Parathyroid adenoma (tissue), 2 donors: Measurements from ENCODE around the gene FRMD4A.

Experiments used
- H2AFZ ChIP-seq: fragments of 300-600 bp; sonication (generic); one replicate; pipeline ENCODE4 v1.7.0; 2017; ENCODE audit warnings: antibody characterized with exemption, mild to moderate bottlenecking
- H3K27ac ChIP-seq: fragments of 300-600 bp; sonication (generic); one replicate; pipeline ENCODE4 v1.7.0; 2017
- H3K27me3 ChIP-seq: fragments of 300-600 bp; sonication (generic); one replicate; pipeline ENCODE4 v1.7.0; 2017; ENCODE audit warnings: low read length; ENCODE audit not compliant: control insufficient read depth, insufficient read depth
- H3K36me3 ChIP-seq: fragments of 300-600 bp; sonication (generic); one replicate; pipeline ENCODE4 v1.7.0; 2017; ENCODE audit warnings: low read length; ENCODE audit not compliant: control insufficient read depth, insufficient read depth
- H3K4me1 ChIP-seq: fragments of 300-600 bp; sonication (generic); one replicate; pipeline ENCODE4 v1.7.0; 2017; ENCODE audit warnings: control low read depth
- H3K4me2 ChIP-seq: fragments of 300-600 bp; sonication (generic); one replicate; pipeline ENCODE4 v1.7.0; 2017; ENCODE audit warnings: low read length
- H3K4me3 ChIP-seq: fragments of 300-600 bp; sonication (generic); one replicate; pipeline ENCODE4 v1.7.0; 2017; ENCODE audit warnings: low read depth, low read length
- H3K79me2 ChIP-seq: fragments of 300-600 bp; sonication (generic); one replicate; pipeline ENCODE4 v1.7.0; 2017; ENCODE audit warnings: control low read depth
- H3K9ac ChIP-seq: fragments of 300-600 bp; sonication (generic); one replicate; pipeline ENCODE4 v1.7.0; 2017; ENCODE audit warnings: mild to moderate bottlenecking
- H3K9me3 ChIP-seq: fragments of 300-600 bp; sonication (generic); one replicate; pipeline ENCODE4 v1.7.0; 2017; ENCODE audit warnings: low read length; ENCODE audit not compliant: control insufficient read depth
- CTCF ChIP-seq: fragments of 300-600 bp; sonication (generic); IDR thresholded peaks from one replicate; pipeline ENCODE4 v1.7.0; 2017; ENCODE audit warnings: antibody characterized with exemption, mild to moderate bottlenecking
- donor health status: primary hyperparathyroidism.

FRMD4A gene

DNA sequence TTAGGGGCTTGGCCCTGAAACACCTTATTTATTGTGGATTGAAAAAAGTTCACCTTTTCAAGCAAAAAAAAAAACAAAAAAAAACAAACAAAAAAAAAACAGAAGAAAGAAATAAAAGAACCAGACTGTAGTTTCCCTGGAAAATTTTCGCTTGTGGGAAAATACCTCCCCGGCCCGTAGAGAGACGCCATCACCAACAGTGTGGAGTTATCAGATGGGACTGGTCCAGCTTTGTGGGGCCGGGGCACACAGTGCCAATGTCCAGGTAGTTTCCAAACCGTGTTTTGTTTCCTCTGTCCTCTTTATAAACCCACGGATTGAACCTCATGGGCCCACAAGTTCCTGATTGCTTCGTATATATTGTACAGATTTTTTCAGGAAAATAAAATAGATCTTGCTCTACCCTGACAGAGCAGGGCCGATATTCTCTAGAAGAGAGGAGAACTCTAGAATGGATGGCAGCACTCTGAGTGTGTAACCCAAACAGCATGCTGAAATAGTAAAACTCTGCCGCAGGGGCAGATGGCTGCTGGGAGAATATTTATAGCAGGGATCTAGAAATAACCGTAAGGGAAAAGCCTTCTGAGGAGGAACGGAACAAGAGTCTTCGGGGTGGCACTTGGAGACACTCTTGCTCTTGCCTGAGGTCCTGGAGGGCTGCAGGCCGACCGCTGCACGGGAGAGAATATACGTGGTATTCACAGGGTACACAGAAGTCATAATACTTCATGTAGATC is 241.0 kb downstream of the FRMD4A start:
- Histone ChIP-seq H3K27ac (peak overlapping the region; percentile 39), H2AFZ (peak overlapping the region; percentile 82), H3K27me3 (no peaks in the 10 kb centered on the region), H3K4me2 (peak overlapping the region; percentile 27), H3K36me3 (no peaks in the 10 kb centered on the region), H3K9me3 (no peaks in the 10 kb centered on the region), H3K79me2 (no peaks in the 10 kb centered on the region), H3K4me3 (no peak overlapping the region), H3K9ac (no peak overlapping the region), H3K4me1 (no peaks in the 10 kb centered on the region)
- no peak for TF ChIP-seq CTCF

- Histone ChIP-seq H3K4me3 (no peak overlapping the region), H3K36me3 (no peaks in the 10 kb centered on the region), H3K79me2 (no peaks in the 10 kb centered on the region), H3K4me1 (no peaks in the 10 kb centered on the region), H3K27ac (no peak overlapping the region), H3K4me2 (no peak overlapping the region), H3K9me3 (no peaks in the 10 kb centered on the region), H3K27me3 (no peaks in the 10 kb centered on the region), H3K9ac (no peak overlapping the region), H2AFZ (no peak overlapping the region)
- TF ChIP-seq CTCF: no peak
Measured at GRCh38 chr10:14087566-14087965, 243.2 kb downstream of the FRMD4A start.

GRCh38 chr10:14086596-14086995 is 244.1 kb downstream of the FRMD4A start:
- Histone ChIP-seq H3K4me1 (no peaks in the 10 kb centered on the region), H3K4me2 (no peak overlapping the region), H3K36me3 (no peaks in the 10 kb centered on the region), H3K9me3 (no peaks in the 10 kb centered on the region), H3K79me2 (no peaks in the 10 kb centered on the region), H3K27me3 (no peaks in the 10 kb centered on the region), H2AFZ (no peak overlapping the region), H3K9ac (no peak overlapping the region), H3K27ac (no peak overlapping the region), H3K4me3 (no peak overlapping the region)
- no peak for TF ChIP-seq CTCF

DNA sequence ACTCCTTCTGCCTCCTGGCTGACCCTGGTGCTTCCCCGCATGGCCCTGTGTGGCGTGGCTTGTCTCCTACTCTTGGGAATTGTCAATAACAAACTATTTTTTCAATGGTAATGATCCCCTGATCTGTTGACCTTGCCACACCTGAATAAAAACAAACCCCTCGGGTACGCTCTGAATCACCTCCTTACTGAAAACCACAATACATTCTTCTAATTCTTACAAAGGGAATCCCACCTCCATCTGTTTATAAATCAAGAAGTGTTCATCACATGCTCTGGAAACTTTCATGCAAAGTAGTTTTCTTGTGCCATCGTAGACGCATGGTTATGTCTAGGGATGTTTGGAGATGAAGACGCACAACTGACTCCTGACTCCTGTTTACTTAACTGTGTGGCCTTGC is 245.8 kb downstream of the FRMD4A start:
- H3K36me3 ChIP-seq: no peaks in the 10 kb centered on the region
- H3K4me2 ChIP-seq: no peak overlapping the region
- H3K4me1 ChIP-seq: no peaks in the 10 kb centered on the region
- H2AFZ ChIP-seq: no peak overlapping the region
- no peaks in the 10 kb centered on the region for H3K9me3 ChIP-seq
- H3K79me2 ChIP-seq: no peaks in the 10 kb centered on the region
- H3K27ac ChIP-seq: no peak overlapping the region
- no peak overlapping the region for H3K9ac ChIP-seq
- H3K4me3 ChIP-seq: no peak overlapping the region
- TF ChIP-seq CTCF: no peak
- no peaks in the 10 kb centered on the region for H3K27me3 ChIP-seq

DNA sequence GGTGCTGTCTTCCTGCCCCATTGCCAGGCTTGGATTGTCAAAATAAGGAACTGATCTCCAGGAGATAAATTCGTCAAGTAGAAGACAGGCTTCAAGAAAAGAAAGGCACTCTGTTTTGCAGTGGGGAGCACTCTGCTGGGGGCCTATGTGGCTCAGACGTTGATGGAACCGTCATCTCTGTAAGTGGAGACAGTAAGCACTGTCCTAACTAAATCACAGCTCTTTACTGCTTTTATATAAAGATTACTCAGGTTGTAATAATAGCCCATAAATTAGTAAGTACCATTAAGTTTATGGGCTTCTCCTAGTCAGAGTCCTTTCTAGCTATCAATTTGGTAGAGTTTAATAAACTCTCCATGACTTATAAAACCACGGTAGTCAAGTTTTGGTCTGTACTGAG is 249.9 kb downstream of the FRMD4A start:
- no peaks in the 10 kb centered on the region for H3K27me3 ChIP-seq
- H3K4me3 ChIP-seq: no peak overlapping the region
- no peak for TF ChIP-seq CTCF
- no peaks in the 10 kb centered on the region for H3K4me1 ChIP-seq
- no peak overlapping the region for H3K9ac ChIP-seq
- no peaks in the 10 kb centered on the region for H3K36me3 ChIP-seq
- no peak overlapping the region for H3K4me2 ChIP-seq
- no peak overlapping the region for H2AFZ ChIP-seq
- no peak overlapping the region for H3K27ac ChIP-seq
- no peaks in the 10 kb centered on the region for H3K9me3 ChIP-seq
- H3K79me2 ChIP-seq: no peaks in the 10 kb centered on the region
